Measurements from ENCODE around the gene ABLIM2. TPM values are rescaled to one million over a fixed set of nuclear protein-coding genes. Genes with fewer than 3 reads are reported as not detected.

ABLIM2 gene
- total RNA-seq, 1 experiment from 2014 or later, result 1.0 TPM

GRCh38 chr4:8098506-8098905 lies 60.1 kb downstream of the ABLIM2 start:
- Mint-ChIP-seq H3K9me3 (peaks cover 21 to 23% of the 10 kb centered on the region in 2 experiments), H3K27me3 (ENCODE audit: low read depth) (peaks cover 5% of the 10 kb centered on the region), H3K4me1 (peaks cover 7 to 12% of the 10 kb centered on the region in 2 experiments), H3K36me3 (ENCODE audit: insufficient read depth in 1 of 3, low read depth in 3 of 3) (peaks cover 12 to 25% (median 18%) of the 10 kb centered on the region in 3 experiments), H3K27ac (no peak overlapping the region; a peak in 1 of 7 replicates), H3K4me3 (no peak overlapping the region)
- Histone ChIP-seq H3K27ac (ENCODE audit: insufficient read length, low read depth, low read length) (no peak overlapping the region), H2BK5ac (ENCODE audit: insufficient read length, low read length) (no peak overlapping the region), H3K4me2 (ENCODE audit: insufficient read depth, insufficient read length, low read length) (no peak overlapping the region), H4K8ac (replicated peaks; ENCODE audit: insufficient read length, low read depth, low read length) (no peak overlapping the region), H3K23me2 (ENCODE audit: insufficient read length, low read depth, low read length, poor library complexity, severe bottlenecking) (no peaks in the 10 kb centered on the region), H3K18ac (ENCODE audit: insufficient read length, low read depth, low read length) (no peak overlapping the region), H2BK20ac (ENCODE audit: low read depth, low read length, poor library complexity, severe bottlenecking) (no peak overlapping the region), H3K14ac (ENCODE audit: insufficient read depth, low read length) (no peak overlapping the region), H4K91ac (ENCODE audit: insufficient read length, low read depth, low read length) (no peak overlapping the region), H3K79me2 (ENCODE audit: insufficient read depth, low read length) (no peaks in the 10 kb centered on the region), H3T11ph (ENCODE audit: low read length) (no peak overlapping the region), H3K23ac (ENCODE audit: insufficient read length, low read depth, low read length) (no peak overlapping the region), H3K4ac (ENCODE audit: low read depth, low read length) (no peak overlapping the region), H3K56ac (ENCODE audit: insufficient read length, low read depth, low read length) (no peak overlapping the region), H2AFZ (ENCODE audit: low read length) (no peak overlapping the region), H3K9me3 (ENCODE audit: control insufficient read depth, low read depth, low read length) (no peaks in the 10 kb centered on the region), H3K27me3 (ENCODE audit: insufficient read depth, low read length) (no peaks in the 10 kb centered on the region), H2BK120ac (ENCODE audit: low read depth, low read length, poor library complexity, severe bottlenecking) (no peak overlapping the region), H4K20me1 (ENCODE audit: control insufficient read depth, insufficient read depth, insufficient read length) (no peaks in the 10 kb centered on the region), H2BK12ac (ENCODE audit: insufficient read length, low read depth, low read length) (no peak overlapping the region), H3K4me1 (ENCODE audit: insufficient read depth, low read length) (peaks cover 2% of the 10 kb centered on the region; the same call in 1 of the 2 replicates), H4K5ac (ENCODE audit: insufficient read length, low read depth, low read length) (no peak overlapping the region), H3K79me1 (ENCODE audit: insufficient read depth, low read depth, low read length, poor library complexity, severe bottlenecking) (no peaks in the 10 kb centered on the region), H2AK5ac (ENCODE audit: insufficient read length, low read length) (no peak overlapping the region), H2BK15ac (ENCODE audit: low read depth, low read length) (no peak overlapping the region), H3K9ac (ENCODE audit: extremely low read depth, insufficient read length, low read length) (no peak overlapping the region)
- WGBS (ENCODE audit: extremely low coverage, insufficient read length, low lambda C conversion rate), result no CpG with 5 or more reads among the region's 12 CpGs
- no peak for TF ChIP-seq CTCF (conservative IDR thresholded peaks at IDR 0.05)
- DNase-seq, result no peak
